NCI-H524 treated with DMSO at 0.1 percent for 48 hours (cell line): ENCODE measurements around the gene TCF7L1.
"Not testable (repeated sequence)": the region's sequence is repeated elsewhere in the genome, so short reads cannot be mapped to it uniquely, and the experiment has no call there.

Experiments used
- DNase-seq: peaks from one replicate; lab custom pipeline; 2025; lab: John Stamatoyannopoulos, UW

The TCF7L1 gene

DNA sequence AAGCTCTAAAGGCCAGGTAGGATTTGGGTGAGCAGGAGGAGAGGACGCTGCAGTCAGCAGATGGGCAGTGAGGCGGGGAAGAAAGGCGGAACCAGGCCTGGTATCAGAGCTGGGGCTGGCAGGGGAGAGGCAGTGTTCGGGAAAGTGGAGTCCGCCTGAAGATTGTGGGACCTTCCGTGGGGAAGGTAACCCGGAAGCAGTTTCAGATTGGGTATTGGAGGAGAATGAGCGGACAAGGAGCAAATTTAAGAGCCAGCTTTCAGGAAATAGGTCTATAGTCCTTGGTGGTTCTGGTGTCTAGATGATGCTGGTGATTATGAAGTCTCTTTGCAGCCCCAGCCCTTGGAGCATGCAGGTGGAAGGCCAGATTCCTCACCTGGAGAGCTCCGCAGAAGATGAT lies 51.0 kb downstream of the TCF7L1 start:
- no peak for DNase-seq

DNA sequence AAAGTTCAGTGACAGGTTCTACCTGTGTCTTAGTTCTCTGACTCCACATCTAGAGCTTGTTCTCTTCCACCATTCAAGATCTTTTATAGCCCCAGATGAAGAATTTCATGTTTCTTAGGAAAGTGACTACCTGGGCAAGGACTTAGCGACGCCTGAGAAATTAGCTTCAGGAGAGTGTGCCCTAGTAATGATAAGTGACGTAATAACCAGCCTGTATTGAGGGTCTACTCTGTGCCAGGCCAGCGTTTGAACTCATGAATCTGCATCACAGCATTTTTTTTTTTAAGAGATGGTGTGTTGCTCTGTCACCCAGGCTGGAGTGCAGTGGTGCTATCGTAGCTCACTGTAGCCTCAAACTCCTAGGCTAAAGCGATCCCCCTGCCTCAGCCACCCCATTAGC lies 51.8 kb downstream of the TCF7L1 start:
- no peak for DNase-seq

DNA sequence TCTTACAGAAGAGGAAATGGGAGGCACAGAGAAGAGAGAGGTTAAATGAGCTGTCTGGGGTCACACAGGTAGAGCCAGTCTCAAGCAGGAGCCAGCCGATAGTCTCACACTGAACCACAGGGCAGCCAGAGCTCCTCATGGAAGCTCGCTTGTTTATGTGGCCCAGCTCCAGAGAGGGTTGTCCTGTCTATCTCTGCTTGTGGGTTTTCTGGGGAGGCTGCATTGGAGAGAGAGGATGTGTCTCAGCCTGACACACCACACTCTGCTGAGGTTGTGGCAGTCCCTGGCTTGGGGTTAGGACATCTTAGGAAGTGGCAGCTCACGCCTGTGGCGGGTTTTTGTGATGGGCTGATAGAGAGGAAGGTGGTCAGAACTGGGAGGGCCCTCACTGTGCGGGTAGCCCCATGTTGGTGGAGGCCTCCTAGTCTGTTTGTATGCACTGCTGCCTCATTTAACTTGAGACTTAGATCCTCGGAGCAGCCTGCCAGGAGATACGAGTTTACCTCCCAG lies 52.3 kb downstream of the TCF7L1 start:
- DNase-seq = no peak

DNA sequence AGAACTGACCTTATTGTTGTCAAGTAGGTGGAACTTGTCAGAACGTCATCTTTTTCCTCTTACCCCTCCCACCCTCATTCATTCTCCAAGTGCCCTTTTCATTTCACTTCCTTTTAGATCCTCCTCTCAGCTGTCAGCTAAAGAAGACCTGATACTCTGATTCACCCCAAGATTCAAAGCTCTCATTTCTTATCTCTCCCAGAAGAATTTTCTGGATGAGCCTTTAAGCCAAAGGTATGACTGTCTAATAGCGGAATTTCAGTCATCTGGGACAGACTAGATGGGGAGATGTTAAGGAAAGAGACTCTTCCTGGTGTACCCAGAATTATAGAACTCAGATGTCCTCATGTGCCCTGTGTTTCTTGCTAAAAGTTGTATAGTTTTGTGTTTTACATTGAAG lies 53.9 kb downstream of the TCF7L1 start:
- no peak for DNase-seq

DNA sequence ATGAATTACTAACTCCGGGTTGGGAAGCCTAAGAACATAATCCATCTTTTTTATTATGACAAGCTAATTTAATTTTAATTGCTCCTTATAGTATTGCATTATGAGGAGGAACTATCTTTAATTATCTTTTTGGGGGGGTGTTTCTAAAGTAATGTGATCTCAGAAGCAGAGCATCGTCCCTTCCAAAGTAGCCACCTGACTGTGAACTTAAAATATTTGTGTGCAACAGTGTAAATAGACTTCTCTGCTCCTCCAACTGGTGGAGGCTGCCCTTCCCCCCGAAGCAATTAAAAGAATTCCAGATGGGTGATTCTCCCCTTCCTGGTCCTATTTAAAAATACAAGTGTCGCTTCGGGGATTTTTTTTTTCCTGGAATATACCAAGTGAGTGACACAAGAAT lies 55.7 kb downstream of the TCF7L1 start:
- no peak for DNase-seq

DNA sequence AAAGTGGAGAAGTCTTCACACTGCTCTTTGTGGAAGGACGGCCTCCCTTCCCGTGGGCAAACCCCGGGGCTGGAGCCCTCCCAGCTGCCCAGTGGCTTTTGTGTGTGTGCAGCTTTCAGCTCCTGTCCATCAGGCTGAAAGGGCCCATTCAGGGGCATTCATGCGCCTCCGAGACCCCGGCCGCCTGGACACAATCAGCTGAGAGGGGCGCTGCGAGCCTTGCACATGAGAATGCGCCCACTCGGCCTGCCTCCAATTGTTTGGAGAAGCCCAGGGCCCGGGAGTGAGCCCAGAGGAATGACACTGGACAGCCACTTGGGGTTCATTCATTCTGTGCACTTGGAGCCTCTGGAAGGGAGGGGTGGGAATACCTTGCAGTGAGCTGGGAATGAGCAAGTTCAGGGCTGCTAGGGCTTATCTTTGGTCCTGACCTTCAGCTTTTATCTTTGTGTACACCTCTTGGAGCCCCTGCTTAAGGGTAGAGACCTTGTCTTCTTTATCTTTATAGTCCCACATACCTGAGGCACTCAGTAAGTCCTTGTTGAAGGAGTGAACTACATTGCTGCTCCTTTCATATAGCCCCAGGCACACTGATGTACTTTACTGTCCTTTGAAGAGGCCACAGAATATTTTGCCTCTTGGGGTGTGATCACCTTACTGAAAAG lies 56.5 kb downstream of the TCF7L1 start:
- DNase-seq = no peak

DNA sequence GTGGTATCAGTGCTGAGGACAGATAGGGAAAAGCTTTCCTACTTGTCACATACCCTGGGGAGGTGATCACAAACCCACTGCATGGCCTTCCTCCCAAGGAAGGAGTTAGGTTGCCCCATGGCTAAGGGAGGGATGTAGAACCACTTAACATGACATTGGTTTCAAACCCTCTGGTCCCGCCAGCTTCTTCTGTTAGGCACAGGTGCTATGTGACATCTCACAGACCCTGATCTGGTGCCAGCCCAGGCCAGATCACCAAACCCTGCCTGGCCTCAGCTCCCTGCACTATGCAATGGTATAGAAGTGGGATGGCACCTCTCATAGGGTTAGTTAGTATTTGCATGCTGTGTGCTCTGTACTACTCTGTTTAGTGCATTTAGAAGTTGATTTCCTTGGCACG lies 58.0 kb downstream of the TCF7L1 start:
- DNase-seq = no peak

DNA sequence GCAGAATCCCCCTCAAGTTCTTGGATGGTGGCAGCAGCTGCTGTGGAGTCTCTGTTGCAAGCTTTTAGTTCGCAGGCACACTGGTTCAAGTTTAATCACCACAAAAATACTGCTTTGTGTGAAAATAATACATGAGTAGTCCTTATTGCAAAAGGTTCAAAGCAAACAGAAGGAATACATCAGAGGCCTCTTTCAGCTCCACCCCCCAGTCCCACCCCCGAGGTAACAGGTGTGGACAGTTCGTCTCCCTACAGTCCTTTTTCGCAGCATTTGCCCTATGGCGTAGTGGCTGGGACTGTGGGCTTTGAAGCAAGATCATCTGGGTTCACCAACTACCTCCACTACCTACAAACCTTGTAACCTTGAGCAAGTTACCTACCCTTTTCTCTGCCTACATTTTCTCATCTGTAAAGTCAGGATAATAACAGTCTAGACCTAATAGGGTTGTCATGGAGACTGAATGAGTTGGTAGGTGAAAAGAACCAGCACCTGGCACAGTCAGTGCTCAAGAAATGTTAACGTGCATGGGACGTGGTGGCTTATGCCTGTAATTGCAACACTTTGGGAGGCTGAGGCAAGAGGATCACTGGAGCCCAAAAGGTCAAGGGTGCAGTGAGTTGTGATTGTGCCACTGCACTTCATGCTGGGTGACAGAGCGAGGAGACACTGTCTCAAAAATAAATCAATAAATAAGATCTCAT lies 61.7 kb downstream of the TCF7L1 start:
- DNase-seq = no peak

DNA sequence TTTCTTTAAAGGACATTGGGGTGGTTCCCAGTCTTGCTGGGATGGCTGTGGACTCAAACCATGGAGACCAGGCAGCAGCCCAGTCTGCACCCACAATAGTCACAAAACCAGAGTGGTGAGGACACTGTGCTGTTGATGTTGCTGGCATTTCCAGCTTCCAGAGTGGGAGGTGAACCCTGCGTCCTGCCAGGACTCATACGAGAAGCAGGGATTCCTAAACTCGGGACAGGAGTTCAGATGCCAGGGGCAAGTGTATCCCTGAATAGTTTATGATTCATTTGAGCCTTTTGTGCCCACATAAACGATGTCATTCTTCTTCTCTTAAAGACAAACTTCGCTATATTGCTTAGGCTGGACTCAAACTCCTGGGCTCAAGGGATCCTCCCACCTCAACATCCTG lies 62.8 kb downstream of the TCF7L1 start:
- no peak for DNase-seq

DNA sequence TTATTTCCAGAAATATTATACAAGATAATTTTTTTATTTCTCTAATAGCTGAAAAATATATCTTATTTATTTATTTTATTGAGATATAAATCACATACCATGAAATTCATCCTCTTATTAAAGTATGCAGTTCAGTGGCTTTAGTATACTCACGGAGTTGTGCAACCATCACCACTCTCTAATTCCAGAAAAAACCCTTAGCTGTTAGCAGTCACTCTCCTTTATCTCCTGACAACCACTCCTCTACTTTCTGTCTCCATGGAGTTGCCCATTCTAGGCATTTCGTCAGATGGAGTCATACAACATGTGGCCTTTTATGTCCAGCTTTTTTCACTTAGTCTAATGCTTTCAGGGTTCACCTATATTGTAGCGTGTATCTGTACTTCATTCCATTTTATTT lies 66.5 kb downstream of the TCF7L1 start:
- no peak for DNase-seq

DNA sequence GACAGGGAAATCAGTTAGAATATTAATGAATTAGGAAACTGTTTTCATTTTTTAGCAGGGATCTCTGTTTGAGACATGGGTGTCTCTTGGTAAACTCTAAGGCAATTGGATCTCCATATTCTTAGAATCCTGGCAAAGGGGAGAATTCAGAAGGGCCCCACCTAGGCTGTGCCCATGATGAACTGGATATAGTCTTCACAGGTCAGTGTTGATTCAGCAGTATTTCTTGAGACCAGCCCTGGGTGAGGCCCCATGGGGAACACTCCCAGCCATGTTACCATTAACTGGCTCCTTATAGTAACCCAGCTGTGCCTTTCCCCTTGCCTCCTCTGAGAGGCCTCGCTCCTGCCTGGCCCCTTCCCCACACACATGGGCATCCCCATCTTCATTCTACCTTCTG lies 76.7 kb downstream of the TCF7L1 start:
- DNase-seq = no peak

DNA sequence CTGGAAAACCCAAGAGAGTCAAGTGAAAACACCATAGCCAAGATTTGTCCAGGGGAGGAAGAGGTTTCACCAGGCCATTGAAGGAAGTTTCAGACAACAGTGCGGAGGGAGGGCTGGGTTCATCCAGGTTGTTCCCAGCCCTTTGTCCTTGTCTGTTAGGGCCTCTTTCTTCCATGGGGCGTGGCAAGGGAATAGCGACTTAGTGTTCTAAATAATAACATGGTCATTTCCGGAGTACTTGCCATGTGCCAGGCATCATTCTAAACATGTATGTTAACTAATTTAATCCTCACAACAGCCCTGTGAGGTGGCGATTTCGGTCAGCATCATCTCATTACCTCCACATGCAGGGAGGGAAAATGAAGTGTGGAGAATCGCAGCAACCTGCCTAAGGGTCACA lies 77.3 kb downstream of the TCF7L1 start:
- DNase-seq = no peak

DNA sequence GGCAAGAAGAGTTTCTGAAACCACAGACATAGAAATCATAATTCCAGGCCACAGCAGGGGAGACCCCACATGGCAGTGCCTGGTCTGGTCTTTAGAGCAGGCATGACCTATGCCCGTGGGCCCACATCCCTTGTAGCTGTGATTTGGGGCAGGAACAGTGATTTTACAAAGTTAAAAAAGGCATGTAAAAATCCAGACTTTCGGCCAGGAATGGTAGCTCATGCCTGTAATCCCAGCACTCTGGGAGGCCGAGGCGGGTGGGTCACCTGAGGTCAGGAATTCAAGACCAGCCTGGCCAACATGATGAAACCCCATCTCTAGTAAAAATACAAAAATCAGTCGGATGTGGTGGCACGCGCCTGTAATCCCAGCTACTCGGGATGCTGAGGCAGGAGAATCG lies 78.4 kb downstream of the TCF7L1 start:
- not testable (repeated sequence) for DNase-seq

DNA sequence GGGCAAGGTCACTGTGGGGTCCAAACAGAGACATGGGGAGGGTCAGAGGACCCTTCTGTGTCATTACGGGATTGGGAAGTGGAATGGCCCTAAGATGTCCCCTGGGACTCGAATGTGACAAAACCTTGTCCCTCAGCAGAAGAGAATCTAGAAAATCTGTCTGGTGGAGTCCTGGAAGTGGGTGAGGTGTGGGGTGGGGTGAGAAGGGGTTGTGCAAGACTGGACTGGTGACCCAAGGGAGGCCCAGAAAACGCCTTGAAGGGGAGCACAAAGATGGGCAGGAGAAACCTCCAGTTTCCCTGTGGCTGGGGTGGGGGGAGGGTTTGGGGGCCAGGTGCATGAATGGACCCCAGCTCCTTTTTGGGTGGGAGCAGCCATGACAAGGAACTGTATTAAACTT lies 79.6 kb downstream of the TCF7L1 start:
- no peak for DNase-seq

DNA sequence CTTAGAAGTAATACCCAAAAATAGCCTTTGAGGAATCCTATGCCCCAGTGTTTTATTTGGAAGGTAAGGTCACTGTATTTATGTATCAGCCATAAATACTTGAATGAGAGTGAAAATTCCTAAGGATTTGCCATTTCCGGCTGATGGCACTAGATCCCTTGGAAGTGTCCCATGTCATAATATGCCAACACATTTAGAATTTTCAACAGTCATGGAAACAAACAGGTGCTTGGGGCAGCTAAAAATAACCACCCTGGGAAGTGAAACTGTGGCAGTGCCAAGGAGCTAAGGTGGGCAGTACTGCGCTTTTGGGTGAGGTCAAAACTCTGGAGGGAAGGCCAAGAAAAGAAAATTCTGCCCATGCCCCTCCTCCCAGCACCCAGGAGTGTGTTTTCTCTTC lies 80.2 kb downstream of the TCF7L1 start:
- no peak for DNase-seq

DNA sequence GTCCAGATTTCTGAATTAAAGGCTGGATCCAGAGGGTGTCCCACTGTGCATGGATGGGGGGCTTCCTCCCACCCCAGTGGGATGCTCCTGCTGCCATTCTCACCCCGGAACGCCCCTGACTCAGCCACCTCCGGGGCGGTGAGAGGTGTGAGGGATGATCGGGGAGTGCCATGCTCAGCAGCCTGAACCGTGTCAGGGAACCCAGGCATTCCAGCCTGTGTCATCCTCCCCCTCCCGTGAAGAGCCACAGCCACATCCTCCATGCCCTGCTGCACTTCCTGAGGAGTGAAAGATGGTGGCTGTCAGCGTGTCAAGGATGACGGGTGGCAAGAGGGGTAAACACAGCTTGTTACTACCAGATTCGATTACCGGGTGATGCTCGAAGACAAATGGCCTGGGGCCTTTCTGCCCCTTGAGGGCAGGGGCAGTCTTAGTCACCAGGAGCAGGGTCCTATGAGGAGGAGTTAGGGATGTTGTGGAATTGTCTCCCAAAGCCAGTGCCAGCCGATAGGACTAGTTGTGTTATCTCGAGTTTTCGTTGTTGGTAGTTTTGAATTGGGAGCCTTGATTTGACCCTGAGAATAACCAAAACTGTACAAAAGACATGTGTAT lies 80.8 kb downstream of the TCF7L1 start:
- DNase-seq = no peak

DNA sequence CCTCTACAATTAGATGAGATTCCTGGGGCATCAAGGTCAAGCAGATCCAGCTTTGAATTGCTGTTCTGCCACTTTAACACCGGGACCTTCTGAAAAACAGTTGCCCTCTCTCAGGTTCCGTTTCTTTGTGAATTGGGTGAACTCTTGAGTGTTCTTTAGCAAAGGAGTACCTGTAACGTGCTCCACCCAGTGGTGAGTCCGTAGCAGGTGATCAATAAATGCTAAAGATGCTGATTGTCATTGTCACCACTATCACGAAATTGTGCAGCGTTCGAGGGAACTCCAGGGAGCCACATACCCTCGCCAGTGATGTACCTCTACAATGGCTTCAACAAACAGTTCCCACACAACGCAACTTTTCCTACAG lies 81.9 kb downstream of the TCF7L1 start:
- no peak for DNase-seq

DNA sequence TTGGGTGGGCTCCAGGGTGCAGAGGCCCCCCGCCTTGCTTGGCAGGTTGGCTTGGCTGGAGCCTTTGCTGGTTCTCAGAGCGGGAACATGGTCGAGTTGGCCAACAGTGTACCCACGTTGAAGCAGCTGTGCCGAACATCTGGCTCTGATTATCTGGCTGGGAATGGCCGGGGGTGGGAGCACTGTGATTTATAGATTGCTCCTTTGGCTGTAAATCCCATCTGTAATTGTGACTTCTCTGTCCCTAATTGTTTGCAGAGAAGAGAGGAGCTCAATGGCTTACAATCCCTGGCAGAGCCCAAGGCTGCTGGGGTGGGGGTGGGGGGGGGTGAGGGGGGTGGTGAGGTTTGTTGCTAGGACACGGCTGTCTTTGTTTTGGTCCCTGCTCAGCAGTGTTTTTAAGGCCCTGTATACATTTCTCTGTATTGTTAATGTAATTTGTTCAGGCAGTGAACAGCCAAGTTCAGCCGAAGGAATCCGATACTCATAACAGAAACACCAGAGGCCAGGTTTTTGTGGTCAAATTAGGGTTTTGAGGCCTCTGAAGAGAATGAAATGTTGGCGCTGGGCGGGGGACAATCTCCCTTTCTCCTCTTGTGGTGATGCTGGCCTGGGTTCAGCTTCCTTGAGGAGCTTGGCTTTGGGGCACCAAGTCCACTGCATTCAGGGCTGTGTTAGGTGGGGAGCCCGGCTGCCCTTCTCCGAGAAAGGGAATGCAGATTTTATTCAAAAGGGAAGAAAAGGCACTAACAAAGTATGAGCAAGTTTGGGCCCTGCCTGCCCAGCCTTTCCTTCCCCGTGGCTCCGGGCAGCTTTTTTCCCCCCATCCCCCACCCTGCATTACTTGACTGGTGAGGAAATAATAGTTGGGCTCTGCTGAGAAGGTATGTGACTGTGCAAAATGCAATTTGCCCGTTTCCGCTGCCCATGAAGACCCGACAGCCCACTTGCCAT lies 82.5 kb downstream of the TCF7L1 start:
- DNase-seq = no peak

DNA sequence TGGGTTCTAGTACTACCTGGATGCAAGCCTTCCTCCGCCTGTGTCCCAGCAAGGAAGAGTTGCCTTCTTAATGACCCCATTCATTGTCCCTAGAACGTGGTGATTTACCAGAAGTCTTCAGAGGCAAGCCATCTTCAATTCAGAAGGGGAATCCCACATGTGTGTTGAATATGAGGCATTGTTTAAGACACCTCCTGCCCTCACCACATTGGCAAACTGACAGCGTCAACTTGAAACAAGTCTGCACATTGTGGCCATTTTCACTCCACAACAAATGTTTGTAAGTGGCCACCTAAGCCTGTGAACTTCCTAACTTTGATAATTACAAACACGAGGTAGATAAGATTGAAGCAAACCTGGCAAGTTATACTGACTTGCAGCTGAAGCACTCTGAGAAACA lies 83.7 kb downstream of the TCF7L1 start:
- no peak for DNase-seq

DNA sequence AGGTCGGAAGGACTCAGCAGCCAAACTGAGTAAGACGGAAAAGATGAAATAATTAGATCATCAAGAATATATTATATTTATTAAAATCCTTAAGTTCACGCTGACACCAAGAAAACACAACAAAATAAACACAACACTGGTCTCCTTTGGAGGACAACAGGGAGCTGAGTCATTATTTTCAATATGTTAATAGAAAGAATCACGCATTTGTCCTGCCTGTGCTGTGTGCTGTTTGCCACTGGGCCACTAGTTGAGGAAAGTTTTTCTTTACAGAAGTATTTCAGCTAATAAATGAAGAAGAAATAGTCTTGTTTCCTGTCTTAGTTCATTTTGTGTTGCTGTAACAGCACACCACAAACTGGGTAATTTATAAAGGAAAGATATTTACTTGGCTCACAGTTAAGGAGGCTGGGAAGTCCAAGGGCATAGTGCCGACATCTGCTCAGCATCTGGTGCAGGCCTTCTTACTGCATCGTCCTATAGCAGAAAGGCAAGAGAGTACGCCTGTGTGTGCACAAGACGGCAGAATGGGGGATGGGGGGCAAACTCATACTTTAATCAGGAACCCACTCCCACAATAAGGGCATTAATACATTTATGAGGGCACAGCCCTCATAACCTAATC lies 88.0 kb downstream of the TCF7L1 start:
- DNase-seq = no peak

DNA sequence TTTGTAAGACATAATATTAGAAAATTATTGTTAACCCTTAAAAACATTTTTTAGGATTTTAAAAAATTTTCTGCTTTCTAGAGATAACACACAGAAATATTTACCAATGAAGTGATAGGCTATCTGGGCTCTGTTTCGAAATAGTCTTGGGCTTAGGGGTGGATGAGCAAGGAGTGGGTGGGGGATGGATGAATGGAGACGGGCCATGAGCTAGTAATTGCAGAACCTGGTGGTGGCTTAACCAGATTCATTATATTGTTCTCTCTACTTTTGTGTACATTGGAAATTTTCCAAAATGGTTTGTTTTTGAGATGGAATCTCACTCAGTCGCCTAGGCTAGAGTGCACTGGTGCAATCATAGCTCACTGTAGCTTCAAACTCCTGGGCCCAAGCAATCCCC lies 89.6 kb downstream of the TCF7L1 start:
- no peak for DNase-seq

DNA sequence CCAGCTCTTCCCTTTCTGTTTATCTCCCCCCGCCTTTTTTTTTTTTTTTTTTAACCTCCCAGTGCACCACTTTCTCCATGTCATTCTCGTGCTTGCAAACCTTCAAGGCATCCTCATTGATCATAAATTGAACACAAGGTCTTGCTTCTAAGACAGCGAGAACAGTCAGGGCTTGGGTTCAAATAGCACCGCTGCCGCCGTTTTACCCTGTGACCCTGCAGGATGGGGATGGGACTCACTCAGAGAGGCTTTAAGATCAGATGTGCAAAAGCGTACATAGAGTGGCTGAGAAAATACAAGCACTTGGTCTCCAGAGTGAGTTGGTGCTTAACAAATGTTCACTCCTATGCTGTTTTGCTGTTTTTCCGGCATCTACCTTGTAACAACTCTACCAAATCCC lies 93.6 kb downstream of the TCF7L1 start:
- no peak for DNase-seq
